Measurements from ENCODE around the gene PTPRK. TPM values are rescaled to one million over a fixed set of nuclear protein-coding genes. Genes with fewer than 3 reads are reported as not detected.

Gene PTPRK
- total RNA-seq, 1 experiment from 2014 or later = 94.4 TPM

GRCh38 chr6:128504003-128504654 lies 16.3 kb downstream of the PTPRK start:
- no peak overlapping the region for H3K4me3 ChIP-seq (ENCODE audit: low read depth, low read length)
- H3K27ac Mint-ChIP-seq (ENCODE audit: unreplicated experiment) = no peak overlapping the region
- peaks cover 83% of the 10 kb centered on the region for H3K4me1 ChIP-seq
- POLR2A ChIA-PET = no interaction called here
- H3K9me3 Mint-ChIP-seq (ENCODE audit: unreplicated experiment) = no peaks in the 10 kb centered on the region
- CTCF ChIA-PET = interaction anchor here (0.6 kb wide), 1 partner anchor 34 kb away, joined by 3 read pairs; no protein-coding TSS in a partner anchor
- no peaks in the 10 kb centered on the region; the same call in 1 of the 2 replicates for H3K36me3 ChIP-seq (ENCODE audit: control insufficient read depth, insufficient read depth, low read length)
- no peak overlapping the region for H3K4me3 Mint-ChIP-seq (ENCODE audit: unreplicated experiment)
- BruUV-seq (replicated peaks) = no TSS peak
- H3K27me3 ChIP-seq (replicated peaks; ENCODE audit: control insufficient read depth, insufficient read depth, low read length) = no peaks in the 10 kb centered on the region
- intact Hi-C loops (cut with micrococcal nuclease; ENCODE audit: unreplicated experiment) = no loop called here
- H3K4me1 Mint-ChIP-seq (ENCODE audit: low read depth, unreplicated experiment) = peaks cover 29% of the 10 kb centered on the region
- TF ChIP-seq CTCF (IDR thresholded peaks at IDR 0.05; ENCODE audit: insufficient read depth in 1 of 2, low read depth in 1 of 2, low read length in 1 of 2, severe bottlenecking in 1 of 2, unreplicated experiment in 1 of 2) = no peak
- H3K27me3 Mint-ChIP-seq (ENCODE audit: insufficient read depth, unreplicated experiment) = no peaks in the 10 kb centered on the region
- DNase-seq = no peak
- H3K9me3 ChIP-seq = no peaks in the 10 kb centered on the region
- H3K36me3 Mint-ChIP-seq (ENCODE audit: insufficient read depth, unreplicated experiment) = peaks cover 8% of the 10 kb centered on the region

- Histone ChIP-seq H3K27me3 (replicated peaks; ENCODE audit: control insufficient read depth, insufficient read depth, low read length) (no peaks in the 10 kb centered on the region), H3K9me3 (no peaks in the 10 kb centered on the region), H3K4me3 (ENCODE audit: low read depth, low read length) (no peak overlapping the region), H3K4me1 (peaks cover 74% of the 10 kb centered on the region), H3K36me3 (ENCODE audit: control insufficient read depth, insufficient read depth, low read length) (no peaks in the 10 kb centered on the region; the same call in 1 of the 2 replicates)
- POLR2A ChIA-PET = no interaction called here
- no peak for DNase-seq
- TF ChIP-seq CTCF (IDR thresholded peaks at IDR 0.05; ENCODE audit: insufficient read depth in 1 of 2, low read depth in 1 of 2, low read length in 1 of 2, severe bottlenecking in 1 of 2, unreplicated experiment in 1 of 2) = no peak
- Mint-ChIP-seq H3K4me3 (ENCODE audit: unreplicated experiment) (no peak overlapping the region), H3K27me3 (ENCODE audit: insufficient read depth, unreplicated experiment) (no peaks in the 10 kb centered on the region), H3K4me1 (ENCODE audit: low read depth, unreplicated experiment) (peaks cover 37% of the 10 kb centered on the region), H3K36me3 (ENCODE audit: insufficient read depth, unreplicated experiment) (no peaks in the 10 kb centered on the region), H3K9me3 (ENCODE audit: unreplicated experiment) (no peaks in the 10 kb centered on the region), H3K27ac (ENCODE audit: unreplicated experiment) (no peak overlapping the region)
- BruUV-seq (replicated peaks) = no TSS peak
- intact Hi-C loops (cut with micrococcal nuclease; ENCODE audit: unreplicated experiment) = no loop called here
- CTCF ChIA-PET = no interaction called here
Observed at GRCh38 chr6:128500749-128501600, 19.4 kb downstream of the PTPRK start.

GRCh38 chr6:128500014-128500413 lies 20.4 kb downstream of the PTPRK start:
- Histone ChIP-seq H3K4me3 (ENCODE audit: low read depth, low read length) (no peak overlapping the region), H3K9me3 (no peaks in the 10 kb centered on the region), H3K4me1 (peaks cover 70% of the 10 kb centered on the region), H3K27me3 (replicated peaks; ENCODE audit: control insufficient read depth, insufficient read depth, low read length) (no peaks in the 10 kb centered on the region), H3K36me3 (ENCODE audit: control insufficient read depth, insufficient read depth, low read length) (no peaks in the 10 kb centered on the region; the same call in 1 of the 2 replicates)
- ChIA-PET POLR2A (no interaction called here), CTCF (interaction anchor here (0.9 kb wide), 1 partner anchor 13 kb away, joined by 6 read pairs; no protein-coding TSS in a partner anchor)
- Mint-ChIP-seq H3K27me3 (ENCODE audit: insufficient read depth, unreplicated experiment) (no peaks in the 10 kb centered on the region), H3K4me3 (ENCODE audit: unreplicated experiment) (no peak overlapping the region), H3K36me3 (ENCODE audit: insufficient read depth, unreplicated experiment) (no peaks in the 10 kb centered on the region), H3K27ac (ENCODE audit: unreplicated experiment) (peak overlapping the region; percentile 29), H3K4me1 (ENCODE audit: low read depth, unreplicated experiment) (peaks cover 45% of the 10 kb centered on the region), H3K9me3 (ENCODE audit: unreplicated experiment) (no peaks in the 10 kb centered on the region)
- DNase-seq = no peak
- TF ChIP-seq CTCF (IDR thresholded peaks at IDR 0.05; ENCODE audit: insufficient read depth in 1 of 2, low read depth in 1 of 2, low read length in 1 of 2, severe bottlenecking in 1 of 2, unreplicated experiment in 1 of 2) = no peak
- BruUV-seq (replicated peaks) = no TSS peak
- intact Hi-C loops (cut with micrococcal nuclease; ENCODE audit: unreplicated experiment) = no loop called here

Measured in Caco-2 (cell line).